Measurements from ENCODE around the gene SPRTN. TPM values are rescaled to one million over a fixed set of nuclear protein-coding genes. Genes with fewer than 3 reads are reported as not detected.

Gene SPRTN
- total and polyA plus RNA-seq, 2 of the 8 experiments (the other 6 are each of a cell fraction or from before 2014, with no cell fraction given), result 6.6 to 15.1 TPM

DNA sequence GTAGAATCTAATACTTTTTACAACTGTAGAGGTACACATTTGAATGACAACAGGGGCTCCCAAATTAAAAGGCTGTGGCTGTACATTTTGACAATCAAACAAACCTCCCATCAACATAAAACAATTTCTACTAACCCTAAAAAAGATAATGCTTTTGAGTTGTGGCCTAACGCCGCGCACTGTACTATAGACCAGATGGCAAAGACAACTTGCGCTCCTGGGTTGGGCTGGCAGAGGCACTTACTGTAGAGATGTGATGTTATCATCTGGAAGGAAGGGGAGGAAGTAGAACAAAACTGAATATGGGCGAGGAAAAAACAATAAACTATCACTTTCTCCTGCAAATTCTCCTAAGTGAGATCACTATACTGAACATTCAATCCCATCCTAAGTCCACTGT lies 26.1 kb downstream of the SPRTN start:
- no peak overlapping the region for H2BK12ac ChIP-seq (ENCODE audit: low read depth, low read length)
- no peaks in the 10 kb centered on the region for H3K23me2 ChIP-seq (ENCODE audit: low read depth, low read length)
- H2AK5ac ChIP-seq (ENCODE audit: low read depth, low read length), result no peak overlapping the region
- no peaks in the 10 kb centered on the region for H3K4me1 ChIP-seq (replicated peaks in 1 of 4; ENCODE audit: control insufficient read depth in 3 of 4, insufficient read depth in 4 of 4, low read length in 3 of 4)
- H2BK120ac ChIP-seq (replicated peaks; ENCODE audit: low read depth, low read length), result no peak overlapping the region
- DNase-seq (ENCODE audit: low read depth in 1 of 2, low spot score in 2 of 2) (no peak), FAIRE-seq (no peak)
- no peak overlapping the region for H2BK15ac ChIP-seq (ENCODE audit: low read length)
- no peaks in the 10 kb centered on the region for H3K79me2 ChIP-seq (ENCODE audit: control insufficient read depth in 1 of 2, insufficient read depth in 2 of 2, low read length in 2 of 2)
- no peaks in the 10 kb centered on the region for H3K36me3 ChIP-seq (ENCODE audit: control insufficient read depth in 2 of 4, insufficient read depth in 4 of 4, low read length in 3 of 4)
- H2BK20ac ChIP-seq (ENCODE audit: low read length), result no peak overlapping the region
- no peak overlapping the region for H3K4me3 ChIP-seq (ENCODE audit: extremely low read depth in 1 of 4, insufficient read depth in 2 of 4, low read depth in 3 of 4, low read length in 4 of 4)
- H2BK5ac ChIP-seq (ENCODE audit: low read depth, low read length), result no peak overlapping the region
- no peaks in the 10 kb centered on the region for H3K9me3 ChIP-seq (ENCODE audit: insufficient read depth in 2 of 2, low read depth in 1 of 2, low read length in 1 of 2)
- WGBS, 2 experiments (ENCODE audit: extremely low coverage in 1 of 2, insufficient coverage in 1 of 2, insufficient read length in 1 of 2, insufficient replicate concordance in 2 of 2, low coverage in 1 of 2, low lambda C conversion rate in 2 of 2, missing lambda C conversion rate in 1 of 2), result 93% methylated on average over 5 of the region's 5 CpGs; no CpG with 5 or more reads in 1 of the 2 experiments
- no peak overlapping the region for H3K14ac ChIP-seq (ENCODE audit: insufficient read length)
- H4K91ac ChIP-seq (replicated peaks; ENCODE audit: insufficient read length, low read length), result no peak overlapping the region
- no peak overlapping the region for H4K8ac ChIP-seq (ENCODE audit: extremely low read depth, insufficient read depth, low read length)
- no peak overlapping the region for H4K5ac ChIP-seq (ENCODE audit: insufficient read length, low read depth, low read length)
- H3K23ac ChIP-seq (ENCODE audit: insufficient read length), result no peak overlapping the region
- H2AFZ ChIP-seq (ENCODE audit: low read length), result no peak overlapping the region
- POLR2A ChIA-PET (ENCODE audit: partially characterized antibody), result no interaction called here
- no peak overlapping the region for H3K56ac ChIP-seq (replicated peaks; ENCODE audit: insufficient read length, low read depth, low read length)
- no peaks in the 10 kb centered on the region for H3K27me3 ChIP-seq (replicated peaks in 1 of 4; ENCODE audit: control insufficient read depth in 3 of 4, extremely low read depth in 1 of 4, insufficient read depth in 3 of 4, low read length in 3 of 4)
- no peak overlapping the region for H3K27ac ChIP-seq (ENCODE audit: low read depth, low read length)
- no peak overlapping the region for H3K4me2 ChIP-seq (ENCODE audit: insufficient read depth in 1 of 2, low read depth in 2 of 2, low read length in 2 of 2)
- H3K79me1 ChIP-seq (ENCODE audit: low read depth, low read length), result no peaks in the 10 kb centered on the region
- CTCF ChIA-PET (ENCODE audit: partially characterized antibody), result interaction anchor here (0.6 to 2.9 kb wide), 3 partner anchors 29 to 172 kb away, joined by 3 to 7 read pairs (median 5); no protein-coding TSS in a partner anchor
- H3K18ac ChIP-seq (ENCODE audit: extremely low read depth, low read length), result no peak overlapping the region
- no peak overlapping the region for H3K9ac ChIP-seq (replicated peaks in 1 of 4; ENCODE audit: extremely low read depth in 1 of 4, low read depth in 3 of 4, low read length in 3 of 4)
- H4K20me1 ChIP-seq (replicated peaks in 1 of 2; ENCODE audit: control insufficient read depth in 1 of 2, insufficient read depth in 2 of 2, low read length in 2 of 2), result no peaks in the 10 kb centered on the region
- no peak overlapping the region for H3K4ac ChIP-seq (replicated peaks; ENCODE audit: insufficient read length, low read depth, low read length)
- TF ChIP-seq NRF1 (IDR thresholded peaks at IDR 0.05; ENCODE audit: low read depth, low read length) (no peak), TAF1 (IDR thresholded peaks at IDR 0.05; ENCODE audit: low read depth, low read length) (no peak), POLR2AphosphoS5 (IDR thresholded peaks at IDR 0.05; ENCODE audit: low read depth, low read length) (no peak), TAF7 (optimal IDR thresholded peaks at IDR 0.05; ENCODE audit: borderline replicate concordance, low read depth, low read length) (no peak), CEBPB (IDR thresholded peaks at IDR 0.05; ENCODE audit: low read depth, low read length) (no peak), SP2 (IDR thresholded peaks at IDR 0.05; ENCODE audit: low read length) (no peak), TCF12 (IDR thresholded peaks at IDR 0.05; ENCODE audit: low read depth, low read length) (no peak), CREB1 (IDR thresholded peaks at IDR 0.05) (no peak), KDM1A (IDR thresholded peaks at IDR 0.05; ENCODE audit: borderline replicate concordance, low read length) (no peak), MAFK (IDR thresholded peaks at IDR 0.05; ENCODE audit: low read depth, low read length) (no peak), FOSL1 (IDR thresholded peaks at IDR 0.05; ENCODE audit: insufficient read depth, low read depth, low read length) (no peak), RXRA (IDR thresholded peaks at IDR 0.05; ENCODE audit: insufficient read depth, low read depth, low read length) (no peak), SP4 (IDR thresholded peaks at IDR 0.05; ENCODE audit: low read length) (no peak), SIRT6 (IDR thresholded peaks at IDR 0.05; ENCODE audit: low read length) (no peak), SIN3A (conservative IDR thresholded peaks at IDR 0.05 in 1 of 2, IDR thresholded peaks at IDR 0.05 in 1 of 2; ENCODE audit: low read depth in 1 of 2, low read length in 2 of 2) (no peak)
- TF ChIP-seq, protein P1, sequence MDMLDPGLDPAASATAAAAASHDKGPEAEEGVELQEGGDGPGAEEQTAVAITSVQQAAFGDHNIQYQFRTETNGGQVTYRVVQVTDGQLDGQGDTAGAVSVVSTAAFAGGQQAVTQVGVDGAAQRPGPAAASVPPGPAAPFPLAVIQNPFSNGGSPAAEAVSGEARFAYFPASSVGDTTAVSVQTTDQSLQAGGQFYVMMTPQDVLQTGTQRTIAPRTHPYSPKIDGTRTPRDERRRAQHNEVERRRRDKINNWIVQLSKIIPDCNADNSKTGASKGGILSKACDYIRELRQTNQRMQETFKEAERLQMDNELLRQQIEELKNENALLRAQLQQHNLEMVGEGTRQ (IDR thresholded peaks at IDR 0.05; ENCODE audit: low read length), result no peak
